Prostate gland (tissue), 2 donors: ENCODE data around the gene TMEM198. TPM values are rescaled to one million over a fixed set of nuclear protein-coding genes. Genes with fewer than 3 reads are reported as not detected.

ENCODE experiments used
- DNase-seq: peaks from one replicate; pipeline ENCODE4 v3.0.0-alpha.2; 2019; ENCODE audit warnings: low spot score
- H3K27ac ChIP-seq, 2 donors: fragments of 200-600 bp; sonication (generic); 2 replicates each; pipeline ENCODE4 v1.5.1; 2017 to 2019
- H3K27me3 ChIP-seq: fragments of 200-600 bp; sonication (generic); replicated peaks from 2 replicates; pipeline ENCODE4 v1.5.1; 2019; ENCODE audit not compliant: insufficient read depth
- H3K36me3 ChIP-seq, 2 donors: fragments of 200-600 bp; sonication (generic); 1 replicate in 1 of 2; 2 replicates in 1 of 2; pipeline versions ENCODE4 v1.5.1 to v1.8.1; 2017 to 2019
- H3K4me1 ChIP-seq: fragments of 200-600 bp; sonication (generic); replicated peaks from 2 replicates; pipeline ENCODE4 v1.5.1; 2019
- H3K4me3 ChIP-seq, 2 donors: fragments of 200-600 bp; sonication (generic); 2 replicates each; pipeline ENCODE4 v1.5.1; 2017 to 2019
- H3K9me3 ChIP-seq: fragments of 200-600 bp; sonication (generic); 2 replicates; pipeline ENCODE4 v1.5.1; 2017
- POLR2A ChIP-seq: fragments of 450-650 bp; IDR thresholded peaks from one replicate; pipeline ENCODE4 v1.6.1; 2016; ENCODE audit warnings: antibody characterized with exemption, mild to moderate bottlenecking
- POLR2AphosphoS5 ChIP-seq: sonication (generic); formaldehyde crosslinking; IDR thresholded peaks from one replicate; pipeline ENCODE4 v1.6.1; 2017; ENCODE audit warnings: antibody characterized with exemption
- WGBS: methylation state at CpG from one replicate; pipeline ENCODE4 v1.1.5; 2018; 5-methylcytosine and 5-hydroxymethylcytosine counted together
- intact Hi-C: fragments of 100-400 bp; cut with DNase I; formaldehyde crosslinking; loops from one replicate; pipeline ENCODE4 v1.14.2; 2022
- total RNA-seq, 2 donors: library from RNA; depleted of rRNA; stranded (reverse); fragments of >200 nt; gene quantifications; one replicate each; pipeline ENCODE4 v1.1.0, GENCODE V29; 2016
- TF ChIP-seq, protein P1 (sequence below), 4 experiments: fragments of 200-600 bp in 2 of 4; fragments of 450-650 bp in 2 of 4; sonication (generic) in 2 of 4; IDR thresholded peaks; 1 replicate in 3 of 4; 2 replicates in 1 of 4; pipeline ENCODE4 v1.5.1; 2016 to 2019; ENCODE audit warnings: antibody characterized with exemption in 4 of 4, mild to moderate bottlenecking in 2 of 4, moderate library complexity in 2 of 4

The TMEM198 gene
- total RNA-seq, 2 donors from 2014 or later: 5.7 to 11.5 TPM

DNA sequence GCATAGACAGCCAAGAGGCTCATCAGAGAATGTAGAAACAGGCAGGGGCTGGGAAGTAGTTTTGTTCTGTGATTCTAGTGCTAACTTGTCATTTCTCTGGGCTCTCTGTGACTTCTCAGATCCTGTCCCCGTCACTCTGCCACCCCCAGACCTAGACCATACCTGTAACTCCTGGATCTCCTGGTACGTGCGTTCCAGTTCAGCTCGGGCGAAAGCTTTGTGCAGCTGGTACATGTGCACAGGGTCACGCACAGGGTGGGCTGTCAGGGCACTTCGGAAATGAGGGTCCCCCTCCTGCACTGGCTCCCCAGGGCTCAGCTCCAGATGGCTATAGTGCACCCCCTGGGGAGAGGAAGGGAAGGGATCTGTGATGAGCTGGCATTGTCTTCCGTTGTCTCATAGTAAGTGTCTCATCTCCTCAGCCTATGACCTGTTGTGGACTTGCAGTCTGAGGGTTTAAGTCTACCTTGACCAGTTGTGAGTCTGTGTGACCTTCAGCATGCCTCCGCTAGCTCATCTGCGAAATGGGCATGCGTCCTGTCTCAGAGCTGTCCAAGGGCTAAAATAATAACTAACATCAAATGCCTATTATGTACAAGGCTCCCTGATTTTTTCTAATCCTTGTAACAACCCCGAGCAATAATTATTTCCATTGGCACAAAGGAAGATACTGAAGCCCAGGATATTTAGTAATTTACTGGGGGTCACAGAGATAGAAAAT, 2.9 kb upstream of the TMEM198 start:
- no peaks in the 10 kb centered on the region for H3K27me3 ChIP-seq
- no peaks in the 10 kb centered on the region for H3K9me3 ChIP-seq
- peaks cover 11% of the 10 kb centered on the region for H3K4me1 ChIP-seq
- no peak overlapping the region for H3K27ac ChIP-seq
- no peak overlapping the region for H3K4me3 ChIP-seq
- DNase-seq: no peak
- H3K36me3 ChIP-seq: peaks cover 4 to 7% of the 10 kb centered on the region in 2 donors
- TF ChIP-seq POLR2AphosphoS5 (no peak), POLR2A (no peak)
- TF ChIP-seq, protein P1, sequence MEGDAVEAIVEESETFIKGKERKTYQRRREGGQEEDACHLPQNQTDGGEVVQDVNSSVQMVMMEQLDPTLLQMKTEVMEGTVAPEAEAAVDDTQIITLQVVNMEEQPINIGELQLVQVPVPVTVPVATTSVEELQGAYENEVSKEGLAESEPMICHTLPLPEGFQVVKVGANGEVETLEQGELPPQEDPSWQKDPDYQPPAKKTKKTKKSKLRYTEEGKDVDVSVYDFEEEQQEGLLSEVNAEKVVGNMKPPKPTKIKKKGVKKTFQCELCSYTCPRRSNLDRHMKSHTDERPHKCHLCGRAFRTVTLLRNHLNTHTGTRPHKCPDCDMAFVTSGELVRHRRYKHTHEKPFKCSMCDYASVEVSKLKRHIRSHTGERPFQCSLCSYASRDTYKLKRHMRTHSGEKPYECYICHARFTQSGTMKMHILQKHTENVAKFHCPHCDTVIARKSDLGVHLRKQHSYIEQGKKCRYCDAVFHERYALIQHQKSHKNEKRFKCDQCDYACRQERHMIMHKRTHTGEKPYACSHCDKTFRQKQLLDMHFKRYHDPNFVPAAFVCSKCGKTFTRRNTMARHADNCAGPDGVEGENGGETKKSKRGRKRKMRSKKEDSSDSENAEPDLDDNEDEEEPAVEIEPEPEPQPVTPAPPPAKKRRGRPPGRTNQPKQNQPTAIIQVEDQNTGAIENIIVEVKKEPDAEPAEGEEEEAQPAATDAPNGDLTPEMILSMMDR (IDR thresholded peaks at IDR 0.05): no peak
- intact Hi-C loops: loop anchor here (5.0 kb wide), 1 partner anchor 56 kb away; the partner anchor contains the start of gene STK11IP
- 92% methylated on average over 12 of the region's 12 CpGs for WGBS

DNA sequence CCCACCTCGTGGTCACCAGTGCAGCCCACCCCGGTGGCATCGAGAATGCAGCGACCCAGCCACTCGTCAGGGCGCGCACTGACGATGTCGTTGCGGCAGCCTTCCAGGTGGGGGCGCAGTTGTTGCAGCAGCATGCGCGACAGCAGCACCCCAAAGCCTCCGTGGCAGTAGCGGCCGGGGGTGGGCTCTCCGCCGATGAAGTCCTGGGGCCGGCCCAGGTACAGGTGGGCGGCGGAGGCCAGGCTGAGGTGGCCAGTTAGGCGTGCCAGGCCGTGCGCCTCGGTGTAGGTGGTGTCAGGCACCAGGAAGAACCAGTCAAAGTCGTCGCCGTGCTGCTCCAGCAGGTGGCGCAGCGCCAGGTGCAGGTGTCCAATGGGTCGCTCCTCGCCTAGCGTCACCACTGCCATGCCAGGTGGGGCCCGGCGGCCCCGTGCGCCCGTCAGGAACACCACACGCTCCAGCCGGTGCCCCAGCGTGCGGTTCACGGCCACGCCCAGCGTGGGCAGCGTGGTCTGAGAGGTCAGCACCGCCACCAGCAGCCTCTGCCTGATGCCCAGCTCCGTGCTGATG, 2.1 kb upstream of the TMEM198 start:
- intact Hi-C loops: loop anchor here (1.0 to 5.0 kb wide), 3 partner anchors 56 to 147 kb away; partner anchors contain the start of gene STK11IP
- H3K9me3 ChIP-seq: no peaks in the 10 kb centered on the region
- TF ChIP-seq, protein P1 (IDR thresholded peaks at IDR 0.05): peak; percentile 89 to 99 (median 94)
- peak; percentile 56 for TF ChIP-seq POLR2AphosphoS5
- no peak for TF ChIP-seq POLR2A
- no peaks in the 10 kb centered on the region for H3K27me3 ChIP-seq
- WGBS: 10% methylated on average over 47 of the region's 48 CpGs
- H3K27ac ChIP-seq: peak overlapping the region in 1 of 2 donors; percentile 94
- peak overlapping the region in 1 of 2 donors; percentile 79 for H3K4me3 ChIP-seq
- peaks cover 4 to 7% of the 10 kb centered on the region in 2 donors for H3K36me3 ChIP-seq
- H3K4me1 ChIP-seq: peaks cover 11% of the 10 kb centered on the region
- peak; percentile 80 for DNase-seq

DNA sequence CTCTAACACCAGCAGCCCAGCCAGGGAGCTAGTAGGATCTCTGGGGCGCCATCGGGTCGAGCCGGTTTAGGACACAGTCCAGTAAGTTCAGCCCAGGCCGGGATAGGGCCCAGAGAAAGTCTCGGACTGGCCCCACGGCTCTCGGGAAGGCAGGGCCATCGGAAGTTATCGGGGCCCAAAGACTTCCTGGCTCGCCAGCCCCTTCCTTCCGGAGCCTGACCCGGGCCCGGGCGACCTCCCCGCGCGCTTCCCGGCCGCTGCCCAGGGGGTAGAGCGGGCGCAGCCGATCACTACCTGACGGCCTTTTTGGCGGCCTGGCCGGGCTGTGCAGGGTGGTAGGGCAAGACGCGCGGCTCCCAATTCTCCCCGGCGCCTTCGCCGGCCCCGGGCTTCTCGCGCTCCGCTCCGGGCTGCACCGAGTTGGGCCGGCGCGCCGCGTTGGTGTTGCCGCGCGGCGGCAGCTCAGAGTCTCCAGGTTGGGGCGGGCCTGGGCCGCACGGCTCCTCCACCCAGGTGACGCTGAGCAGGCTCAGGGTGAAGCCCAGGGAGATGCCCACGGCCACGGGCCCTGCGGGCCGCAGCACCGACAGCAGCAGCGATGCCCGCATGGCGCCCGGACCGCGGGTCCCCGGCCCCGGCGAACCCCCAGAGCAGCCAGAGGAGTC, 765 bp upstream of the TMEM198 start:
- Histone ChIP-seq H3K9me3 (no peaks in the 10 kb centered on the region), H3K27me3 (no peaks in the 10 kb centered on the region), H3K27ac (peak overlapping the region; percentile 93 to 94), H3K4me1 (peaks cover 11% of the 10 kb centered on the region), H3K36me3 (peaks cover 4 to 7% of the 10 kb centered on the region in 2 donors), H3K4me3 (peak overlapping the region; percentile 62 to 79)
- TF ChIP-seq, protein P1 (IDR thresholded peaks at IDR 0.05): peak in 2 of 4 experiments; percentile 7 to 8
- no peak for TF ChIP-seq POLR2AphosphoS5
- intact Hi-C loops: loop anchor here (1.0 to 5.0 kb wide), 3 partner anchors 54 to 146 kb away; partner anchors contain the start of gene STK11IP
- DNase-seq: no peak
- 0% methylated on average over 47 of the region's 66 CpGs for WGBS

DNA sequence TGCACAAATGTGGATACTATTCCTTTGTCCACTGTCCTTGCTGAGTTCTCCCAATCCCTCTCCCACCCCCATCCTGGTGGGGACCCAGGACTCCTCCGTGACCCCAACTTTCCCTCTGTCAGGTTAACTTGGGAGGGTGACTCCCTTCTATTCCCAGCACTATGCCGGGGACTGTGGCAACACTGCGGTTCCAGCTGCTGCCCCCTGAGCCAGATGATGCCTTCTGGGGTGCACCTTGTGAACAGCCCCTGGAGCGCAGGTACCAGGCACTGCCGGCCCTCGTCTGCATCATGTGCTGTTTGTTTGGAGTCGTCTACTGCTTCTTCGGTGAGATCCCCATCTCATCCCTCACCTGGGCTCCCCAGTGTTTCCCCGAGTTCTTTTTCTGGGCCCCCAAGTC, 739 bp downstream of the TMEM198 start:
- DNase-seq: no peak
- H3K4me3 ChIP-seq: peak overlapping the region; percentile 62 to 79
- intact Hi-C loops: loop anchor here (5.0 kb wide), 1 partner anchor 53 kb away; the partner anchor contains the start of gene STK11IP
- peaks cover 11% of the 10 kb centered on the region for H3K4me1 ChIP-seq
- no peaks in the 10 kb centered on the region for H3K9me3 ChIP-seq
- no peaks in the 10 kb centered on the region for H3K27me3 ChIP-seq
- H3K36me3 ChIP-seq: peaks cover 4 to 7% of the 10 kb centered on the region in 2 donors
- peak overlapping the region in 1 of 2 donors; percentile 94 for H3K27ac ChIP-seq
- WGBS: 38% methylated on average over 9 of the region's 9 CpGs
- no peak for TF ChIP-seq POLR2AphosphoS5
- TF ChIP-seq, protein P1 (IDR thresholded peaks at IDR 0.05): no peak
- TF ChIP-seq POLR2A: no peak
